Measurements from ENCODE around the gene PIMREG.

Gene PIMREG

GRCh38 chr17:6498356-6498755 lies 54.1 kb downstream of the PIMREG start:
- no peaks in the 10 kb centered on the region for H3K36me3 ChIP-seq (ENCODE audit: control insufficient read depth, low read depth, low read length)
- H3K27ac ChIP-seq (ENCODE audit: low read length): no peak overlapping the region
- H3K9me3 ChIP-seq (ENCODE audit: control insufficient read depth, low read depth, low read length): no peaks in the 10 kb centered on the region
- peaks cover 28% of the 10 kb centered on the region for H3K4me1 ChIP-seq (ENCODE audit: control insufficient read depth, low read depth, low read length)
- H3K4me3 ChIP-seq (ENCODE audit: low read length): no peak overlapping the region
- peaks cover 12% of the 10 kb centered on the region for H3K27me3 ChIP-seq (ENCODE audit: control insufficient read depth, insufficient read depth, low read length)
- H3K9ac ChIP-seq (ENCODE audit: low read length): no peak overlapping the region

GRCh38 chr17:6498901-6499540 lies 54.8 kb downstream of the PIMREG start:
- Histone ChIP-seq H3K27ac (ENCODE audit: low read length) (no peak overlapping the region), H3K27me3 (ENCODE audit: control insufficient read depth, insufficient read depth, low read length) (peaks cover 12% of the 10 kb centered on the region), H3K4me1 (ENCODE audit: control insufficient read depth, low read depth, low read length) (peaks cover 28% of the 10 kb centered on the region), H3K9ac (ENCODE audit: low read length) (no peak overlapping the region), H3K9me3 (ENCODE audit: control insufficient read depth, low read depth, low read length) (no peaks in the 10 kb centered on the region), H3K36me3 (ENCODE audit: control insufficient read depth, low read depth, low read length) (no peaks in the 10 kb centered on the region), H3K4me3 (ENCODE audit: low read length) (no peak overlapping the region)
